GM21526 (cell line): Measurements from ENCODE around the gene CLVS2.

Source experiments
- ATAC-seq: cut with Tn5 transposase; IDR thresholded peaks from one replicate; pipeline ENCODE4 v1.9.1; 2021; ENCODE audit warnings: moderate library complexity; ENCODE audit not compliant: unreplicated experiment, low FRiP score

Gene CLVS2

GRCh38 chr6:123117145-123117908, 121.3 kb downstream of the CLVS2 start:
- ATAC-seq = no peak

GRCh38 chr6:123118811-123119210, 122.8 kb downstream of the CLVS2 start:
- ATAC-seq = no peak
